OCI-LY7 (cell line): Measurements from ENCODE around the gene MYBL2. TPM values are rescaled to one million over a fixed set of nuclear protein-coding genes. Genes with fewer than 3 reads are reported as not detected.

Experiments
- BruUV-seq: library from RNA; stranded (reverse); fragments of 400-500 nt; replicated peaks from 2 replicates; lab custom pipeline; 2021; lab: Mats Ljungman, UMichigan
- CTCF ChIA-PET: fragments of 300-600 bp; sonication (Branson Sonifier 250); formaldehyde crosslinking; loops from one replicate; lab custom pipeline; 2022; ENCODE audit warnings: antibody characterized with exemption; ENCODE audit not compliant: unreplicated experiment; lab: Charles Lee
- POLR2A ChIA-PET: fragments of 300-600 bp; sonication (Branson Sonifier 250); formaldehyde crosslinking; loops from one replicate; lab custom pipeline; 2022; ENCODE audit warnings: antibody characterized with exemption; lab: Charles Lee
- DNase-seq: peaks from one replicate; pipeline ENCODE4 v3.0.0-alpha.2; 2015; ENCODE audit warnings: low spot score
- H2AFZ ChIP-seq: fragments of 200-600 bp; sonication (generic), shearing (Covaris generic); 2 replicates; pipeline ENCODE4 v1.6.1; 2014; ENCODE audit warnings: mild to moderate bottlenecking, antibody characterized with exemption, low read length, moderate library complexity
- H3K27ac ChIP-seq: fragments of 200-600 bp; sonication (generic); 2 replicates; pipeline ENCODE4 v1.5.1; 2014; ENCODE audit warnings: mixed run types, low read depth, mild to moderate bottlenecking, moderate library complexity, low read length, inconsistent platforms; ENCODE audit not compliant: poor library complexity, severe bottlenecking
- H3K36me3 ChIP-seq: fragments of 200-600 bp; sonication (generic); 2 replicates; pipeline ENCODE4 v1.6.1; 2014; ENCODE audit warnings: mild to moderate bottlenecking, antibody characterized with exemption, low read length, moderate library complexity, mixed read lengths; ENCODE audit not compliant: insufficient read depth
- H3K4me1 ChIP-seq: fragments of 200-600 bp; sonication (generic); 2 replicates; pipeline ENCODE4 v1.5.1; 2014; ENCODE audit warnings: mild to moderate bottlenecking, low read length; ENCODE audit not compliant: insufficient read depth, poor library complexity, severe bottlenecking
- H3K4me2 ChIP-seq: fragments of 200-600 bp; sonication (generic); 2 replicates; pipeline ENCODE4 v1.6.1; 2014; ENCODE audit warnings: mild to moderate bottlenecking, low read length
- H3K4me3 ChIP-seq: fragments of 200-600 bp; sonication (generic); 2 replicates; pipeline ENCODE4 v1.5.1; 2014; ENCODE audit warnings: mild to moderate bottlenecking, low read depth, low read length; ENCODE audit not compliant: poor library complexity, severe bottlenecking
- H3K79me2 ChIP-seq: fragments of 200-600 bp; sonication (generic); 2 replicates; pipeline ENCODE4 v1.6.1; 2016; ENCODE audit warnings: low read depth, mild to moderate bottlenecking, low read length, moderate library complexity, mixed read lengths; ENCODE audit not compliant: insufficient read depth
- H3K9me2 ChIP-seq: fragments of 200-600 bp; sonication (generic); 2 replicates; pipeline ENCODE4 v1.6.1; 2016; ENCODE audit warnings: mild to moderate bottlenecking, low read length, mixed read lengths; ENCODE audit not compliant: insufficient read depth
- H3K9me3 ChIP-seq: fragments of 200-600 bp; sonication (generic); 2 replicates; pipeline ENCODE4 v1.6.1; 2014; ENCODE audit warnings: mild to moderate bottlenecking, mixed run types, low read length, mixed read lengths
- H4K20me1 ChIP-seq: fragments of 200-600 bp; sonication (generic); 2 replicates; pipeline ENCODE4 v1.6.1; 2014; ENCODE audit warnings: mild to moderate bottlenecking, antibody characterized with exemption, low read length, moderate library complexity, mixed read lengths; ENCODE audit not compliant: insufficient read depth
- CTCF ChIP-seq: fragments of 200-600 bp; sonication (generic); conservative IDR thresholded peaks from 2 replicates; pipeline ENCODE4 v1.5.1; 2014; ENCODE audit warnings: mild to moderate bottlenecking, antibody characterized with exemption, low read length, moderate library complexity, mixed read lengths
- EZH2phosphoT487 ChIP-seq: fragments of 200-600 bp; sonication (generic); IDR thresholded peaks from 2 replicates; pipeline ENCODE4 v1.6.1; 2018; ENCODE audit warnings: low read depth, borderline replicate concordance, mild to moderate bottlenecking, mixed run types, antibody characterized with exemption, low read length, moderate library complexity, mixed read lengths
- intact Hi-C: fragments of 100-400 bp; cut with micrococcal nuclease; formaldehyde crosslinking; loops from one replicate; pipeline ENCODE4 v1.10.0; 2022; ENCODE audit not compliant: unreplicated experiment
- total RNA-seq, 2 experiments: library from RNA; depleted of rRNA in 1 of 2; stranded (reverse); fragments of >200 nt in 1 of 2; shearing (Covaris generic) in 1 of 2; gene quantifications; 2 replicates each; pipeline ENCODE4 v1.2.3, GENCODE V29; 2014 to 2022

The MYBL2 gene
- total RNA-seq, 2 experiments from 2014 or later: 268 to 472 TPM

- Histone ChIP-seq H4K20me1 (no peaks in the 10 kb centered on the region), H3K79me2 (no peaks in the 10 kb centered on the region), H3K4me1 (peaks cover 25% of the 10 kb centered on the region), H3K36me3 (no peaks in the 10 kb centered on the region), H3K9me2 (no peaks in the 10 kb centered on the region), H3K4me3 (peak overlapping the region; percentile 4), H3K4me2 (peak overlapping the region; percentile 55), H3K9me3 (no peaks in the 10 kb centered on the region), H2AFZ (peak overlapping the region; percentile 96), H3K27ac (no peak overlapping the region)
- DNase-seq: peak; percentile 58
- ChIA-PET CTCF (interaction anchor here (0.6 kb wide), 2 partner anchors 12 to 64 kb away, joined by 3 read pairs; no protein-coding TSS in a partner anchor), POLR2A (no interaction called here)
- BruUV-seq: no TSS peak
- TF ChIP-seq CTCF (no peak), EZH2phosphoT487 (no peak)
- intact Hi-C loops: loop anchor here (5.0 kb wide), 1 partner anchor 288 kb away; the partner anchor contains the start of gene SRSF6
These were observed 78.2 kb downstream of the MYBL2 start for GRCh38 chr20:43744966-43745730.

- Histone ChIP-seq H3K79me2 (no peaks in the 10 kb centered on the region), H3K36me3 (no peaks in the 10 kb centered on the region), H3K9me2 (no peaks in the 10 kb centered on the region), H3K4me3 (no peak overlapping the region), H4K20me1 (no peaks in the 10 kb centered on the region), H3K27ac (no peak overlapping the region), H3K9me3 (no peaks in the 10 kb centered on the region), H2AFZ (peak overlapping the region; percentile 96; the same call in 1 of the 2 replicates), H3K4me2 (peak overlapping the region; percentile 55; the same call in 1 of the 2 replicates), H3K4me1 (peaks cover 35% of the 10 kb centered on the region)
- POLR2A ChIA-PET: no interaction called here
- DNase-seq: no peak
- TF ChIP-seq CTCF: no peak
- no peak for TF ChIP-seq EZH2phosphoT487
- CTCF ChIA-PET: interaction anchor here (0.5 kb wide), 1 partner anchor 18 kb away, joined by 3 read pairs; no protein-coding TSS in a partner anchor
- BruUV-seq: no TSS peak
- intact Hi-C loops: loop anchor here (5.0 kb wide), 1 partner anchor 289 kb away; the partner anchor contains the start of gene SRSF6
These were observed 79.6 kb downstream of the MYBL2 start for GRCh38 chr20:43746344-43747137.
